ENCODE results near the gene NUTF2. TPM values are rescaled to one million over a fixed set of nuclear protein-coding genes. Genes with fewer than 3 reads are reported as not detected.

NUTF2 gene
- total RNA-seq, 1 experiment from 2014 or later, result 217 TPM

GRCh38 chr16:67919622-67920221 lies 73.0 kb downstream of the NUTF2 start:
- no peak for DNase-seq (ENCODE audit: low spot score)
- no peaks in the 10 kb centered on the region for H3K9me3 ChIP-seq (ENCODE audit: low read depth, low read length, poor library complexity, severe bottlenecking)
- no peaks in the 10 kb centered on the region for H3K36me3 ChIP-seq (ENCODE audit: insufficient read depth, low read length, poor library complexity, severe bottlenecking)
- TF ChIP-seq EZH2 (IDR thresholded peaks at IDR 0.05; ENCODE audit: borderline replicate concordance, low read depth, low read length, poor library complexity, severe bottlenecking), result no peak
- no peak for TF ChIP-seq CTCF (conservative IDR thresholded peaks at IDR 0.05; ENCODE audit: low read depth, low read length)
- intact Hi-C loops (cut with micrococcal nuclease; ENCODE audit: unreplicated experiment), result no loop called here
- H3K4me3 ChIP-seq (ENCODE audit: low read depth, low read length, poor library complexity, severe bottlenecking), result no peak overlapping the region
- H3K27me3 ChIP-seq (replicated peaks; ENCODE audit: insufficient read depth, low read depth, low read length, poor library complexity), result no peaks in the 10 kb centered on the region
- no peaks in the 10 kb centered on the region for H3K4me1 ChIP-seq (ENCODE audit: insufficient read depth, low read length, poor library complexity, severe bottlenecking)
- ChIA-PET CTCF (interaction anchor here (0.6 to 0.7 kb wide), 2 partner anchors 9 to 79 kb away, joined by 3 to 4 read pairs; no protein-coding TSS in a partner anchor), POLR2A (ENCODE audit: low non-redundant PET) (no interaction called here)
- BruUV-seq (replicated peaks), result no TSS peak
- no peak overlapping the region for H3K27ac ChIP-seq (ENCODE audit: low read depth, low read length, poor library complexity, severe bottlenecking)

Other genes with a start within 250 kb of the NUTF2 start
- 4.4 and 9.5 TPM in 2 replicates for gene CARMIL2, start 201.8 kb upstream of the NUTF2 start, total RNA-seq (2021)
- gene ACD, start 186.7 kb upstream of the NUTF2 start, total RNA-seq (2021), result 45.8 and 48.0 TPM in 2 replicates
- gene PARD6A, start 186.0 kb upstream of the NUTF2 start, total RNA-seq (2021), result 8.6 and 8.7 TPM in 2 replicates
- 8.5 and 11.2 TPM in 2 replicates for gene ENKD1, start 180.2 kb upstream of the NUTF2 start, total RNA-seq (2021)
- not detected in 2 replicates for gene C16orf86, start 180.1 kb upstream of the NUTF2 start, total RNA-seq (2021)
- gene GFOD2, start 127.6 kb upstream of the NUTF2 start, total RNA-seq (2021), result 22.6 and 25.1 TPM in 2 replicates
- gene RANBP10, start 40.4 kb upstream of the NUTF2 start, total RNA-seq (2021), result 27.1 and 28.0 TPM in 2 replicates
- gene TSNAXIP1, start 40.0 kb upstream of the NUTF2 start, total RNA-seq (2021), result 1.0 and 1.6 TPM in 2 replicates
- 46.6 and 48.9 TPM in 2 replicates for gene THAP11, start 4.6 kb upstream of the NUTF2 start, total RNA-seq (2021)
- gene CENPT, start 760 bp downstream of the NUTF2 start, total RNA-seq (2021), result 52.9 and 62.3 TPM in 2 replicates
- 99.6 and 99.9 TPM in 2 replicates for gene EDC4, start 26.1 kb downstream of the NUTF2 start, total RNA-seq (2021)
- 0.58 and 0.59 TPM in 2 replicates for gene NRN1L, start 38.0 kb downstream of the NUTF2 start, total RNA-seq (2021)
- 24.2 and 27.4 TPM in 2 replicates for gene PSKH1, start 46.3 kb downstream of the NUTF2 start, total RNA-seq (2021)
- 2.9 and 3.2 TPM in 2 replicates for gene CTRL, start 84.9 kb downstream of the NUTF2 start, total RNA-seq (2021)
- 21.6 and 24.8 TPM in 2 replicates for gene PSMB10, start 89.9 kb downstream of the NUTF2 start, total RNA-seq (2021)
- gene LCAT, start 97.2 kb downstream of the NUTF2 start, total RNA-seq (2021), result 15.5 and 17.6 TPM in 2 replicates
- 41.9 and 47.6 TPM in 2 replicates for gene SLC12A4, start 121.7 kb downstream of the NUTF2 start, total RNA-seq (2021)
- not detected in 2 replicates for gene DPEP3, start 133.6 kb downstream of the NUTF2 start, total RNA-seq (2021)
- not detected in 2 replicates for gene DPEP2, start 152.6 kb downstream of the NUTF2 start, total RNA-seq (2021)
- not detected in 2 replicates for gene DPEP2NB, start 169.0 kb downstream of the NUTF2 start, total RNA-seq (2021)
- 14.2 and 16.0 TPM in 2 replicates for gene DDX28, start 176.3 kb downstream of the NUTF2 start, total RNA-seq (2021)
- gene DUS2, start 176.4 kb downstream of the NUTF2 start, total RNA-seq (2021), result 19.7 and 23.5 TPM in 2 replicates
- 53.7 and 56.0 TPM in 2 replicates for gene NFATC3, start 238.4 kb downstream of the NUTF2 start, total RNA-seq (2021)